Activated CD4-positive, CD25-positive, alpha-beta regulatory T cell treated with anti-CD3 and anti-CD28 coated beads, Interleukin-2, amount 50 U/mL, for 24 hours (primary cell): ENCODE measurements around the gene ZNF615.
"Not testable (repeated sequence)": the region's sequence is repeated elsewhere in the genome, so short reads cannot be mapped to it uniquely, and the experiment has no call there.

Source experiments
- ATAC-seq, 2 donors: fragments of 150-1000 bp; cut with Tn5 transposase; one replicate each; pipeline ENCODE4 v1.10.0; 2021; ENCODE audit warnings: mild to moderate bottlenecking in 1 of 2, moderate library complexity in 1 of 2

The ZNF615 gene

DNA sequence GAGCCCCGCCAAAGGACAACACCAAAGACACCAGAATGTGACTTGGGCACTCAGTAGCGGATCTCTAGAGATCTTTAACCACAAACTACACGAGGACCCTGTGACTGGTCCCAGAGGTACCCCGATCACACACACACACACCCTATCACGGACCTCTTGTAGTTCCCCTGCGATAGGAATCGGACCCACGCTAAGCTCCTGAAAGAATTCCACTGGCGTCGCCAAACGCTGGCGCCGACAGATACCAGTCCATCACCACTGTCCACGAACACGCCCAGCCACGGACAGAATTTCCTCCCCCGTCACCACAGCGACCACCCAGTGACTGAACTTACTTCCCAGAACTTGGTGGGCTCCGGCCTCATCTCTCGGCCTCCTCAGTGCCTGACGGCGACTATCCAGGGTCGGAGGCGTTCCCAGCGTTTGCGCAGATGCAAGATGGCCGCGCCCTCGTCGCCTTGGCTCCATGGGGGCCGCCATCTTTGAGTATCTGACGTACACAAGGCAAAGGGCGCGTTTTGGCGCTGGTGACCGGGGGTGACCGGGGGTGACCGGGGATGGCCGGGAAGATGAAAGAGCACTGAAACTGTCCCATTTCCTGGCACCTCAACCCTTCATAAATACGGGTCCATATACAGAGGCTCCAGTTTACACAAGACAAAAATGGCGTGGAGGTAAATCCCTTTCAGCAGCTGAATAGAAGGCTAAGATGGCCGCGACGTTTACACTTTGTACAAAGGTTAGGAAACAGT is at the start of gene ZNF615:
ZNF615 (minus strand) TSS at position 406 of the 752 bp plus-strand sequence. CDS start 4,500 bp downstream, outside the sequence.
- ATAC-seq: peak; percentile 96 to 98

DNA sequence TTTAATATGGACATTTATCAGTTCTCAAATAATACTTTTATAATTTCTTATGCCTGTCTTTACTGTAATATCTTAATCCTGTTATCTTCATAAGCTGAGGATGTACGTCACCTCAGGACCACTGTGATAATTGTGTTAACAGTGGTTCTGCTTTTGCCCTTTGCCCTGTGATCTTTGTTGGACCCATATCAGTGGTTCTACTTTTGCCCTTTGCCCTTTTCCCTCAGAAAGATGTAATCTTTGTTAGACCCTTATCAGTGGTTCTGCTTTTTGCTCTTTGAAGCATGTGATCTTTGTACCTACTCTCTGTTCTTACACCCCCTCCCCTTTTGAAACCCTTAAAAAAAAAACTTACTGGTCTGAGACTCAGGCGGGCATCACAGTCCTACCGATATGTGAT is 48.5 kb upstream of the ZNF615 start:
- not testable (repeated sequence) for ATAC-seq

DNA sequence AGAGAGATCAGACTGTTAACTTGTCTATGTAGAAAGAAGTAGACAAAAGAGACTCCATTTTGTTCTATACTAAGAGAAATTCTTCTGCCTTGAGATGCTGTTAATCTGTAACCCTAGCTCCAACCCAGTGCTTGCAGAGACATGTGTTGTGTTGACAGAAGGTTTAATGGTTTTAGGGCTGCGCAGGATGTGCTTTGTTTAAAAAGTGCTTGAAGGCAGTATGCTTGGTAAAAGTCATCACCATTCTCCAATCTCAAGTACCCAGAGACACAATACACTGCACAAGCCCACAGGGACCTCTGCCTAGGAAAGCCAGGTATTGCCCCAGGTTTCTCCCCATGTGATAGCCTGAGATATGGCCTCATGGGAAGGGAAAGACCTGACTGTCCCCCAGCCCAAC is 43.7 kb upstream of the ZNF615 start:
- ATAC-seq: not testable (repeated sequence)

DNA sequence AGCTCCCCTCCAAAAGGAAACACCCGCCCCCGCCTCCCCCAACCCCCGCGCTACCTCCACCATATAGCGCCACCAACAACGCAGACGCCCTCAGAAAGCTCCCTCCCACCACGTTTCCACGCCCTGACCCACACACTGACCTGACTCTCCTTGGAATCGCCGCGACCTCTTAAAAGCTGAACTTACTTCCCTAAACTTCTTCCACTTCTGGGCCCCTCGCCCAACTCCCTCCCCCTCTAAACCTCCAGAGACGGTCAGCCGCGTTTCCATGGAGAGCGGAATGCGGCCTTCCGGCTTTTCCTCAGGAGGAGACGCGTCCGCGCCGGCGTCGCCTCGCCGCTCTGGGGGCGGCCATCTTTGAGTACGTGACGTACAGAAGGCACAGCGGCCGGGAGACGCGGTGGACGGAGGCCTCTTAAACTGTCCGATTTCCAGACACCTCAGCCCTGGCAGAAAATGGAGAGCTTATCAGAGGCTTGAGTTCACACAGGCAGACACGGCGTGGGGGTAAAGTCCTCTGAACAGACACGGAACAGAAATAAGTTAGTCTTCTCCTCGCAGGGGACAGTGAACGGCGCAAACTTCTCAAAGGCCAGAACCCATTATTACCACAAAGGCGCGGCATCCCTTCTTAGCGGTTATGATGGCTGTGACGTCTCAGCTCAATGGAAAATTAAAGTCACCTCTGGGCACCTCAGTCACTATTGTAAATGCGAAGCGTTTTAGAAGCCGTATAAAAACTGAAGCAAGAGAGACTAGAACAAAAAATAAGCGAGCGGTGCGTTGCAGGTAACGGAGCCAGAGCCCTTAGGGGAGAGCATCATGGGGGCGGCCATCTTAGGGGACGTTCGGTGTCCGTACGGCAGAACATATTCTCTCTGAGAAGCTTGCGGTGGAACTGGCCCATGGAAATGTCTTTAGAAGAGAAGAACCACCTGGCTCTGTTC is 40.8 kb upstream of the ZNF615 start, which contains the start of gene ZNF432:
ZNF432 (minus strand) TSS at position 284 of the 947 bp plus-strand sequence. CDS start 1,970 bp downstream, outside the sequence.
- ATAC-seq: peak; percentile 87 to 90

DNA sequence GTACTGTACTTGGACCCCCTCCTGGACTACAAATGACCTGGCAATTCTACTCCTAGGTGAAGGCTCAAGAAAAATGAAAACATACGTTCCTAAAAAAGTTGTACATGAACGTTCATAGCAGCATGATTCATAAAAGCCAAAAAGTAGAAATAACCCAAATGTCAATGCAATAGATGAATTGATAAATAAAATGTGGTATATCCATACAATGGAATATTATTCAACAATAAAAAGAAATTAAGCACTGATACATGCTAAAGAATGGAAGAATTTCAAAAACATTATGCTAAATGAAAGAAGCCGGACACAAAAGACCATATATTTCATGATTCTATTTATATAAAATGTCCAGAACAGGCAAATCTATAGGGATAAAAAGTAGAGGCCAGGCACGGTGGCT is 31.2 kb upstream of the ZNF615 start:
- ATAC-seq: no peak

DNA sequence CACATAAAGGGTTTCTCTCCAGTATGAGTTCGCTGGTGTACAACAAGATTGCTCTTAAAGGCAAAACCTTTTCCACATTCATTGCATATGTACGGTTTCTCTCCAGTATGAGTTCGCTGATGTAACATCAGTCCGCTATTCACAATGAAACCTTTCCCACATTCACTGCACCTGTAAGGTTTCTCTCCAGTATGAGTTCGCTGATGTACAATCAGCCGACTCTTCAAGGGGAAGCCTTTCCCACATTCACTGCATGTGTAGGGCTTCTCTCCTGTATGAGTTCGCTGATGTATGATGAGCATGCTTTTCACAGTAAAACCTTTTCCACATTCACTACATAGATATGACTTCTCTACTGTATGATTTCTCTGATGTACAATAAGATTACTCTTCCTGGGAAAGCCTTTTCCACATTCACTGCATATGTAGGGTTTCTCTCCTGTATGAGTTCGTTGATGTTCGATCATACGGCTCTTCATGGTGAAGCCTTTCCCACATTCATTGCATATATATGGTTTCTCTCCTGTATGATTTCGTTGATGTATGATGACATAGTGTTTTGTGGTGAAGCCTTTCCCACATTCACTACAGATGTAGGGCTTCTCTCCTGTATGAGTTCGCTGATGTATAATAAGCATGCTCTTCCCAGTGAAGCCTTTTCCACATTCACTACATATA is 26.2 kb upstream of the ZNF615 start:
- no peak for ATAC-seq

DNA sequence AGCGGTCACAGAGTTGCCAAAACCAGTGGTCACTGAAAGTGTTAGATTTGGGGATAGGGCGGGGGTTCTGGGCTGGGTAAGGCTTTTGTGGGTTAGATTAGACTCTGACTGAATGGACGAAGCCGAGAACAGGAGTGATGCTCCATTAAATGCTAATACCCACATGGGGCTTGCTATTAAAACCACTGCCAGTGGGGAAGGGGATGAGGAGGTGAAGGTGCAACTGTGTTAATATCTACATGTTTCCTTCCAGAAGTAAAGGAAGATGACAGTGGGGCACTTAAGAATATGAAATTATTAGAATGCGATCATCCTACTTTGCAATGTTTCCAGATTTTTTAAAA is 20.7 kb upstream of the ZNF615 start:
- ATAC-seq: peak; percentile 8 to 22

DNA sequence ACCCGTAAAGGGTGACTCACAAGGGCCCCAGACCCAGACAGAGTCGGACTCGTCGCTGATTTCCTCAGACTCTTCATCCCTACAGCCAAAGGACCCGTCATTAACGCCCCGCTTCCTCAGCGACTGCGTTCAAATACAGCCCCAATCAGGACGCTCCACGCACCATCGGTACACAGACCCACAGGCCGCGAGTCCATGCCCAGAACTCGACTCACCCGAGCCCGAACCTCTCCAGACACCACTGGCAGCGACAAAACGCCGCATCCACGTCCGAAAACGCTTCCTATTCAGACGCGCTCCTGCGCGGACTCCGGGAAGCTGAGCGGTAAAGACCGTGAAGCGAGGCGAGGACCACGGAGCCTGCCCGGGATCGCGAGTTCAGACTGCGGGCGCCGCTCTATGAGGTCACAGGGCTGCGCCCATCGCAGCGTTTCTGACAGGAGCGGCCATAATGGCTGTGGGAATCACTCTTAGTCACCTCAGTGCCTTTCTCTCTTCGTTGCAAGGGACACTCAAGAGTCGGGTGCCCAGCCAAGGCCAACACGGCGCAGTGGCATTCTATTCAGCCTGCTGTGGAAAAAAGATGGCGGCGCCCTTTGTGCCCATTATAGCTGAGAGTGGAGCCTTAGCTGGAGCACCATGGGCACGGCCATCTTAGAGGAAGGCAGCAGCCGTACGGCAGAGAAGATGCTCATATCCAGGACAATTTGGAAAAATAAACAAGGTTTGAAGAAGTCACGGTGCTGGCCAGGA is 20.2 kb upstream of the ZNF615 start, which contains the start of gene ZNF614:
ZNF614 (minus strand) TSS at position 353 of the 753 bp plus-strand sequence. CDS start 2,634 bp downstream, outside the sequence.
- ATAC-seq: peak; percentile 94 to 95

DNA sequence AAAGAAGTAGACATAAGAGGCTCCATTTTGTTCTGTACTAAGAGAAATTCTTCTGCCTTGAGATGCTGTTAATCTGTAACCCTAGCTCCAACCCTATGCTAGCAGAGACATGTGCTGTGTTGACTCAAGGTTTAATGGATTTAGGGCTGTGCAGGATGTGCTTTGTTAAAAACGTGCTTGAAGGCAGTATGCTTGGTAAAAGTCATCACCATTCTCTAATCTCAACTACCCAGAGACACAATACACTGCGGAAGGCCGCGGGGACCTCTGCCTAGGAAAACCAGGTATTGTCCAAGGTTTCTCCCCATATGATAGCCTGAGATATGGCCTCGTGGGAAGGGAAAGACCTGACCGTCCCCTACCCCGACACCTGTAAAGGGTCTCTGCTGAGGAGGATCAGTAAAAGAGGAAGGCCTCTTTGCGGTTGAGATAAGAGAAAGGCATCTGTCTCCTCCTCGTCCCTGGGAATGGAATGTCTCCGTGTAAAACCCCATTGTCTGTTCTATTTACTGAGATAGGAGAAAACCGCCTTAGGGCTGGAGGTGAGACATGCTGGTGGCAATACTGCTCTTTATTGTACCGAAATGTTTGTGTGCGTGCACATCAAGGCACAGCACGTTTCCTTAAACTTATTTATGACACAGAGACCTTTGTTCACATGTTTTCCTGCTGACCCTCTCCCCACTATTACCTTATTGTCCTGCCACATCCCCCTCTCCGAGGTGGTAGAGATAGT is 18.4 kb upstream of the ZNF615 start:
- not testable (repeated sequence) for ATAC-seq

DNA sequence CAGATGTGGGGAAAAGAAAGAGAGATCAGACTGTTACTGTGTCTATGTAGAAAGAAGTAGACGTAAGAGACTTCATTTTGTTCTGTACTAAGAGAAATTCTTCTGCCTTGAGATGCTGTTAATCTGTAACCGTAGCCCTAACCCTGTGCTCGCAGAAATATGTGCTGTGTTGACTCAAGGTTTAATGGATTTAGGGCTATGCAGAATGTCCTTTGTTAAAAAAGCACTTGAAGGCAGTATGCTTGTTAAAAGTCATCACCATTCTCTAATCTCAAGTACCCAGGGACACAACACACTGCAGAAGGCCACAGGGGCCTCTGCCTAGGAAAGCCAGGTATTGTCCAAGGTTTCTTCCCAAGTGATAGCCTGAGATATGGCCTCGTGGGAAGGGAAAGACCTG is 16.5 kb upstream of the ZNF615 start:
- ATAC-seq: not testable (repeated sequence)

DNA sequence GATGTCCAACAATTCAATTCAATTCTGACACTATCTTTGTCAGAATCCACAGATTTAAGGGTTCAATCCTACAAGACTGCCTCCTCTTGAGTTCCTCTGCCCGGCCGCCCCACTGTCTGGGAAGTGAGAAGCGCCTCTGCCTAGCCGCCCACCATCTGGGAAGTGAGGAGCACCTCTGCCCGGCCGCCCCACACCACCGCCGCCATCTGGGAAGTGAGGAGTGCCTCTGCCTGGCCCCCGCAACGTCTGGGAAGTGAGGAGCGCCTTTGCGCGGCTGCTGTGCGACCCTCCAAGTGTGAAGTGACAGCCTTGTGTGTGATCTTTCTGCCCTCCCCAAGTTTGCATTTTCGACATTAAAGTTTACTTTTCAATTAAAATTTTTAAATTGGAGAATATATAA is 14.2 kb upstream of the ZNF615 start:
- ATAC-seq: no peak

DNA sequence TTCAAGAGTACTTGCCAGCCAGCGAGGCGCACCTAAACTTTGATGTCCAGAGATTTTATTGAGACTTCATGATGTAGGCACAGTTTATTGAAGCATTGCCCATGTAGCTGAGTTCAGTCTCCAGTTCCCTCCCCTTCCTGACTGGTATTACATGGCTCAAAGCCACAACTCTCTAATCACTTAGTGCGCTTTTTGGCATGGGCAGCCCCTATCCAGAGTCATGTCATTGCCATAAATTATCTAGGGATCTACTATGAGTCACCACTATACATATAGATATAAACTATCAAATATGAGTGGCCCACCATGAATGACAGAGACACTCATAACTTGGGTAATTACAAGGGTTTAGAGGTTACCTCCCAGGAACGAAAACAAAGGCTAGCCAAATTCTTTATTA is 12.5 kb upstream of the ZNF615 start:
- ATAC-seq: no peak

DNA sequence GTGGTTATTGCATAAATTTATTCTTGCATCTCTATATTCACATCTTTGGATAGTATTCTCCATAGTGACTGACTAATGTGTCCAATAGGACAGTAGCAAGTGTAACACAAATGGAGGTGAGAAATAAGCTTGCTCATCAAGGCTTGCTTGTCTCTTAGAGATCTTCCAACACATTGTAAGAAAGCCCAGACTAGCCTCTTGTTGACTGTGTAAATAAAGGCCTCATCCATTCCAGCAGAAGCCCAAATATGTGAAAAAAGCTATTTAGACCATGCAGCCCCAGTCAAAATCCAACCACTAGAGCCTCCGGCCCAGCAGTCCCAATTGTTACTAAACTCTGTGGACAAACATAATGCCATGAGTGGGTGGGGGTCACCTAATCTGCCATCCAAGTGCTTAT is 2.7 kb upstream of the ZNF615 start:
- ATAC-seq: no peak

DNA sequence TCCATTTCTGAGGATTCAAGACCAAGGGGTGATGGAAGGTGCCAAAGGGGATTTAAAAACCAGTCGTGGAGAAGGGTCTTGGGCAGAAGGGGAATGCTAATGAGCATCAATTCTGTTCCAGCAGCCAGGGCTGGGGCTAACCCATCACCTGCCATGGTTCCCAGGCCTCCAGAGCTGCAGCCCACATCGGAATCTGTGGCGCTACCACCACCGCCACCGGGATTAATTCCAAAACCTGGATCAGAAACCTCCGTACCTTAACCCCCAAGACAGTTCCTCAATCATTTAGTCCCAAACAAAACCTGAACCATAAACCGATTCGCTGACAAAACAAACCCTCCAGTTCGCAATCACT is 583 bp downstream of the ZNF615 start:
- ATAC-seq: no peak

DNA sequence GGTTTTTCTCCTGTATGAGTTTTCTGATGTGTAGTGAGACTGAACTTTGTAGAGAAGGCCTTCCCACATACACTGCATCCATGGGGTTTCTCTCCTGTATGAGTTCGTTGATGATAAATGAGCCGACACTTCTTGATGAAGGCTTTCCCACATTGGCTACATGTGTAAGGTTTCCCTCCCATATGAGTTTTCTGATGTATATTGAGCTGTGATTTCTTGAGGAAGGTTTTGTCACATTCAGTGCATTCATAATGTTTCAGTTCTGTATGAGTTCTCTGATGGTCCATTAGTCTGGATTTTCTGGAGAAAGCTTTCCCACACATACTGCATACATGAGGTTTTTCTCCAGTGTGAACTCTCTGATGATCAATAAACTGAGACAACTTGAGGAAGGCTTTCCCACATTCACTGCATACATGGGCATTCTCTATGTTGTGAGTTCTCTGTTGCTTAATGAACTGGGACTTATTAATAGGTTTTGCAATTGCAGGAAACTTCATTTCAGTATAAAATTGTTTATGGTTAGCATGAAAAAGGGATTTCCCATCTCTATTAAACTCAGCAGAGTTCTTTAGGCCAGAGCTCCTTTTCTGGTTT is 13.9 kb downstream of the ZNF615 start:
- ATAC-seq: no peak

DNA sequence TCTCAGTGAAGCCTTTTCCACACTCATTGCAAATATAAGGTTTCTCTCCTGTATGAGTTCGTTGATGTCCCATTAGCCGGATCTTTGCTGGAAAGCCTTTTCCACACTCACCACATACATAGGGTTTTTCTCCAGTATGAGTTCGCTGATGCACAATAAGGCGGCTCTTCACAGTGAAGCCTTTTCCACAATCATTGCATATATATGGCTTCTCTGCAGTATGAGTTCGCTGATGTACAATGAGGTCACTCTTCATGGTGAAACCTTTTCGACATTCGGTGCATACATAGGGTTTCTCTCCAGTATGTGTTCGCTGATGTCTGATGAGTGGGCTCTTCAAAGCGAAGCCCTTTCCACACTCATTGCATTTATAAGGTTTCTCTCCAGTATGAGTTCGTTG is 14.6 kb downstream of the ZNF615 start:
- no peak for ATAC-seq

DNA sequence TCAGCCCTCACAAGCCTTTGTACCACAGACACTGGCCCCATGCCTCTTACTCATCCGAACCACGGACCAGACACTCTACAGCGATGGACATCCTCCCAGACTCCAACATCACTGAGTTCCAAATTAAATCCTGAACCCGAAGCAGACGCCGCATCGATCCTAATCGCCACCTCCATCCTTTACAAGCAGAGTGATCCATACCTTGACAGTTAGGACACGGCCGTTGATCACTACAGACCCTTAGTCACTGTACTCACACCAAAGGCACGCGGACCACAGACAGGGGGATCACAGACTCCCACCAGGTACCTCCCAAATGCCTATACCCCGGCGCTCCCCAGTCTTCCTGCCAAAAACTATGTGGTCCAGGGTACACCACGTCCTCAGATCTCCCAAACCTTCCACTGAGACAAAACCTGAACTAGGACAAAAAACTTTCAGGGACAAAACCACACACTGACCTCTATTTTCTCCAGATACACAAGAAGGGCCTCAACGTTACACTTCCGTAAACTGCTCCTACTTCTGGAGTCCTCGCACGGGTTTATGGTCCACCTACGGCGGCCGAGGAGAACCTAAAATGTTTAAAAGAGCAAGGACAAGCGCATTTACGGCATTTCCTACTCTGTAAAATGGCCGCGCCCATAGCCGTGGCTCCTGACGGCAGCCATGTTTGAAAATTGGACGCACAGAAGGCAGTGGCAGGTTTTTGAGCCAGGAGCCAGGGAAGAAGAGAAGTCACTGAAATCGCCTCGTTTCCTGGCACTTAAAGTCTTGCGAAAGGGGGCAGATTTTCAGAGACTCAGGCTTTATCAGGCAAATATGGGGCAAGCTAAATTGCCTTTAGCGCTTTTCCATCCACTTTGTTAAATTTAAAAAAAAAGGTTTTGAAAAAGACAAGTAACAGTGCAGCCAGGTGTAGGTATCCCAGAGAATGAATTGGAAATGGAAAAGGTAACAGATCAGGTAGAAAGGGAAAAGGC is 21.4 kb downstream of the ZNF615 start, which contains the start of gene ZNF350:
ZNF350 (minus strand) TSS at position 532 of the 983 bp plus-strand sequence. CDS start 12,480 bp downstream, outside the sequence.
- ATAC-seq: peak; percentile 99

DNA sequence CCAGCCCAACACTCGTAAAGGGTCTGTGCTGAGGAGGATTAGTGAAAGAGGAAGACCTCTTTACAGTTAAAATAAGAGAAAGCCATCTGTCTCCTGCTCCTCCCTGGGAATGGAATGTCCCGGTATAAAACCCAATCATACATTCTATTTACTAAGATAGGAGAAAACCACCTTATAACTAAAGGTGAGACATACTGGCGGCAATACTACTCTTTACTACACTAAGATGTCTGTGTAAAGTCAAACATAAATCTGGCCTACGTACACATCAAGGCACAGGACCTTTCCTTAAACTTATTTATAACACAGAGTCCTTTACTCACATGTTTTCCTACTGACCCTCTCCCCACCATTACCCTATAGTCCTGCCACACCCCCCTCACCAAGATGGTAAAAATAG is 24.6 kb downstream of the ZNF615 start:
- ATAC-seq: no peak

DNA sequence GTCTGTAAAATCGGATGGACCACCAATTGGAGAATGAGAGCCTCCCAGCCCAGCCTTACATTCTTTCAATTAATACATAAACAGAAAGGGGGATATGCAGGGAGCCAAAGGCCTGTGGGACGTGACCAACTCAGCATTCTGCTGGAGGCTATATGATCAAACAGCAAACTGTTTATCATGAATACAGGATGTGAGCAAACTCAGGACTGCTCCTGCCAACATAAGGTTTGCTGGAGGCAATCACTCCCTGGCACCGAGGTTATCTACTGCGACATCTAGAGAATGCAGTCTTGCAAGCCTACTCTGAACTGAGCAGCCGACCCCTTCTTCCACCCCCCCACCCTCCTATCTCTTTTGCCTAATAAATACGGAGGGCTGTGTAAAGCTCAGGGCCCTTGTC is 27.1 kb downstream of the ZNF615 start:
- ATAC-seq: not testable (repeated sequence)
